Osteoblast (primary cell): ENCODE data around the gene DUSP1. TPM values are rescaled to one million over a fixed set of nuclear protein-coding genes. Genes with fewer than 3 reads are reported as not detected.

ENCODE experiments used
- DNase-seq: peaks from one replicate; pipeline ENCODE4 v3.0.0; 2011; ENCODE audit warnings: low spot score, mixed read lengths; ENCODE audit not compliant: insufficient read length; ENCODE audit errors: missing footprints
- H2AFZ ChIP-seq: 2 replicates; pipeline ENCODE4 v1.6.0; 2011; ENCODE audit warnings: mild to moderate bottlenecking, low read length
- H3K27ac ChIP-seq: 2 replicates; pipeline ENCODE4 v1.5.1; 2011; ENCODE audit warnings: mild to moderate bottlenecking, low read depth, low read length, moderate library complexity
- H3K27me3 ChIP-seq: 2 replicates; pipeline ENCODE4 v1.6.0; 2012; ENCODE audit warnings: mild to moderate bottlenecking, control low read depth, inconsistent platforms, low read length, moderate library complexity; ENCODE audit not compliant: insufficient read depth
- H3K36me3 ChIP-seq: 2 replicates; pipeline ENCODE4 v1.5.1; 2011; ENCODE audit warnings: mild to moderate bottlenecking, low read length, control low read depth, moderate library complexity; ENCODE audit not compliant: insufficient read depth
- H3K4me1 ChIP-seq: 2 replicates; pipeline ENCODE4 v1.5.1; 2011; ENCODE audit warnings: mild to moderate bottlenecking, low read length, control low read depth, moderate library complexity; ENCODE audit not compliant: insufficient read depth
- H3K4me2 ChIP-seq: 2 replicates; pipeline ENCODE4 v1.6.0; 2011; ENCODE audit warnings: mild to moderate bottlenecking, low read length; ENCODE audit not compliant: insufficient read depth
- H3K4me3 ChIP-seq: fragments of 200-600 bp; sonication (generic); 3 replicates; pipeline ENCODE4 v1.5.1; 2012; ENCODE audit warnings: mild to moderate bottlenecking, low read length, inconsistent platforms; ENCODE audit not compliant: insufficient read depth
- H3K79me2 ChIP-seq: 2 replicates; pipeline ENCODE4 v1.6.0; 2012; ENCODE audit warnings: mild to moderate bottlenecking, low read length, control low read depth, inconsistent platforms; ENCODE audit not compliant: insufficient read depth
- H3K9me3 ChIP-seq: 2 replicates; pipeline ENCODE4 v1.5.1; 2011; ENCODE audit warnings: low read depth, low read length, control low read depth
- H4K20me1 ChIP-seq: 2 replicates; pipeline ENCODE4 v1.6.0; 2012; ENCODE audit warnings: mild to moderate bottlenecking, low read length, control low read depth; ENCODE audit not compliant: insufficient read depth
- CTCF ChIP-seq: IDR thresholded peaks from 2 replicates; pipeline ENCODE4 v1.5.1; 2011; ENCODE audit warnings: mild to moderate bottlenecking, low read depth, low read length, moderate library complexity; ENCODE audit errors: extremely low read depth
- total RNA-seq: library from RNA; depleted of rRNA; stranded (reverse); fragments of >200 nt; gene quantifications from 2 replicates; pipeline ENCODE4 v1.2.3, GENCODE V29; 2012

Gene DUSP1
- total RNA-seq, 1 donor: 74.6 TPM

- H2AFZ ChIP-seq: no peak overlapping the region
- H3K9me3 ChIP-seq: no peaks in the 10 kb centered on the region
- peak overlapping the region; percentile 92 for H3K27ac ChIP-seq
- peaks cover 34% of the 10 kb centered on the region for H3K79me2 ChIP-seq
- H3K4me3 ChIP-seq: peak overlapping the region; percentile 80
- peaks cover 32% of the 10 kb centered on the region for H4K20me1 ChIP-seq
- H3K4me2 ChIP-seq: peak overlapping the region; percentile 94
- peaks cover 25% of the 10 kb centered on the region for H3K4me1 ChIP-seq
- DNase-seq: peak; percentile 90
- TF ChIP-seq CTCF: no peak
- H3K27me3 ChIP-seq: no peaks in the 10 kb centered on the region
- H3K36me3 ChIP-seq: peaks cover 30% of the 10 kb centered on the region
Measured at GRCh38 chr5:172766287-172767108, 4.5 kb downstream of the DUSP1 start.

GRCh38 chr5:172765766-172766286, 5.2 kb downstream of the DUSP1 start:
- DNase-seq: no peak
- peak overlapping the region; percentile 94 for H3K4me2 ChIP-seq
- no peak for TF ChIP-seq CTCF
- H3K4me1 ChIP-seq: peaks cover 24% of the 10 kb centered on the region
- no peaks in the 10 kb centered on the region for H3K27me3 ChIP-seq
- peak overlapping the region; percentile 80 for H3K4me3 ChIP-seq
- H4K20me1 ChIP-seq: peaks cover 32% of the 10 kb centered on the region
- peaks cover 34% of the 10 kb centered on the region for H3K79me2 ChIP-seq
- no peaks in the 10 kb centered on the region for H3K9me3 ChIP-seq
- peak overlapping the region; percentile 92 for H3K27ac ChIP-seq
- H3K36me3 ChIP-seq: peaks cover 30% of the 10 kb centered on the region
- H2AFZ ChIP-seq: no peak overlapping the region

GRCh38 chr5:172764861-172765765, 5.9 kb downstream of the DUSP1 start:
- Histone ChIP-seq H3K79me2 (peaks cover 27% of the 10 kb centered on the region), H3K9me3 (no peaks in the 10 kb centered on the region), H2AFZ (no peak overlapping the region), H4K20me1 (peaks cover 25% of the 10 kb centered on the region), H3K4me3 (peak overlapping the region; percentile 59), H3K27me3 (no peaks in the 10 kb centered on the region), H3K4me2 (peak overlapping the region; percentile 94), H3K27ac (peak overlapping the region; percentile 92), H3K36me3 (peaks cover 28% of the 10 kb centered on the region), H3K4me1 (peaks cover 24% of the 10 kb centered on the region)
- TF ChIP-seq CTCF: no peak
- DNase-seq: peak; percentile 99

- Histone ChIP-seq H2AFZ (no peak overlapping the region), H3K36me3 (peaks cover 8% of the 10 kb centered on the region), H3K4me1 (peaks cover 20% of the 10 kb centered on the region), H3K79me2 (peaks cover 6% of the 10 kb centered on the region), H4K20me1 (peaks cover 5% of the 10 kb centered on the region), H3K4me3 (no peak overlapping the region), H3K27ac (no peak overlapping the region), H3K9me3 (no peaks in the 10 kb centered on the region), H3K4me2 (no peak overlapping the region), H3K27me3 (no peaks in the 10 kb centered on the region)
- no peak for DNase-seq
- TF ChIP-seq CTCF: no peak
Measured at GRCh38 chr5:172763120-172763464, 7.9 kb downstream of the DUSP1 start.
